AG09319 (cell line): ENCODE results near the gene DHRS1.

Experiments
- DNase-seq: peaks from one replicate; pipeline ENCODE4 v3.0.0-alpha.2; 2010; ENCODE audit warnings: low read depth; ENCODE audit errors: extremely low read depth
- TF ChIP-seq, protein P1 (sequence below): IDR thresholded peaks from 2 replicates; pipeline ENCODE4 v1.5.1; 2011; ENCODE audit warnings: low read depth, mild to moderate bottlenecking, inconsistent platforms, low read length, moderate library complexity

DHRS1 gene

DNA sequence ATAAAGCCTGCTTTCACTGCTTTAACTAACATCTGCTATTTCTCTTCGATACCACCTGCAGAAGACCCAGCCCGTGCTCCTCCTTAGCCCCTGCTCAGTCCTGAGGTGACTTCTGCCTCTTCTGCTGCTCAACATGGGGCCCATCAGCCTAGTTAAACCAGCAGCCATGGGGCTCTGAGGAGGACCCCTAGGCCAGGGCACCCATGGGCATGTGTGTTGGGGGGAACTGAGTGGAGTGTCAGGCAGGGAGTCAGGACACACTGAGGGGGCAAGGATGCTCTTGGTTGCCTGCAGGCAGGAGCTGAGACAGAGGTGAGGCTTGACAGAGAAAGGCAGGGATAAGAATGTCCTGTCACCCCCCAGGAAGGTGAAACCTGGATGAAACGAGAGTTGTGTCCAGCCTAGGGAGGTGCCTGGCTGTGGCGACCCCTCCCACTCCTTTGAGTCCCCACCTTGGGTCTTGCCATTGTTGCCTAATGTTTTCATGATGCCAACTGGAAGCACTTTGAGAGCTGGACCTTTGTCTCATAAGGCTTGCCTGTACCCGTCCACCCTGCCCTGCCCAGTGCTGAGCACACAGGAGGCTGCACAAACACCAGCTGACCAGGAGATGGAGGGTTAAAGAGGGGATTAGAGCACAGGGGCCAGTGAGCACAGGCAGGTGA is 15.7 kb downstream of the DHRS1 start:
- TF ChIP-seq, protein P1, sequence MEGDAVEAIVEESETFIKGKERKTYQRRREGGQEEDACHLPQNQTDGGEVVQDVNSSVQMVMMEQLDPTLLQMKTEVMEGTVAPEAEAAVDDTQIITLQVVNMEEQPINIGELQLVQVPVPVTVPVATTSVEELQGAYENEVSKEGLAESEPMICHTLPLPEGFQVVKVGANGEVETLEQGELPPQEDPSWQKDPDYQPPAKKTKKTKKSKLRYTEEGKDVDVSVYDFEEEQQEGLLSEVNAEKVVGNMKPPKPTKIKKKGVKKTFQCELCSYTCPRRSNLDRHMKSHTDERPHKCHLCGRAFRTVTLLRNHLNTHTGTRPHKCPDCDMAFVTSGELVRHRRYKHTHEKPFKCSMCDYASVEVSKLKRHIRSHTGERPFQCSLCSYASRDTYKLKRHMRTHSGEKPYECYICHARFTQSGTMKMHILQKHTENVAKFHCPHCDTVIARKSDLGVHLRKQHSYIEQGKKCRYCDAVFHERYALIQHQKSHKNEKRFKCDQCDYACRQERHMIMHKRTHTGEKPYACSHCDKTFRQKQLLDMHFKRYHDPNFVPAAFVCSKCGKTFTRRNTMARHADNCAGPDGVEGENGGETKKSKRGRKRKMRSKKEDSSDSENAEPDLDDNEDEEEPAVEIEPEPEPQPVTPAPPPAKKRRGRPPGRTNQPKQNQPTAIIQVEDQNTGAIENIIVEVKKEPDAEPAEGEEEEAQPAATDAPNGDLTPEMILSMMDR: no peak
- no peak for DNase-seq

DNA sequence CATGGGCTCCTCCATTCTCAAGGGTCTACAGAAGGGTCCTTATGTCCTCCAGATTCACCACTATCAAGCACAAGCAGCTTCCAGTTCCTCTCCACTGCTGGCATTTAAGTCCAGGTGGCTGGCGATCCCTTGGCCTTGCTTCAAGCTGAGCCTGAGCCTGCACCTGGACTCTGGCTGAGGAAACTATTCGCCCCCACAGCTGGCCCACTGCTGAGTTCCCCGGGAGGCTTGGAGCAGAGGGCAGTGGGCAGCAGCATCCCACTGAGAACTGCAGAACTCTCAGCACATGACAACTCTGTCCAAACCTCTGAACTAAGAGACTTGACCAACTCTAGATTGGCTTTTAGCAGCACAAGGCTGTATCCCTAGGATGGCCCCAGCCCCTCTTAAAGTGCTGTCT is 16.8 kb downstream of the DHRS1 start:
- TF ChIP-seq, protein P1: no peak
- no peak for DNase-seq

DNA sequence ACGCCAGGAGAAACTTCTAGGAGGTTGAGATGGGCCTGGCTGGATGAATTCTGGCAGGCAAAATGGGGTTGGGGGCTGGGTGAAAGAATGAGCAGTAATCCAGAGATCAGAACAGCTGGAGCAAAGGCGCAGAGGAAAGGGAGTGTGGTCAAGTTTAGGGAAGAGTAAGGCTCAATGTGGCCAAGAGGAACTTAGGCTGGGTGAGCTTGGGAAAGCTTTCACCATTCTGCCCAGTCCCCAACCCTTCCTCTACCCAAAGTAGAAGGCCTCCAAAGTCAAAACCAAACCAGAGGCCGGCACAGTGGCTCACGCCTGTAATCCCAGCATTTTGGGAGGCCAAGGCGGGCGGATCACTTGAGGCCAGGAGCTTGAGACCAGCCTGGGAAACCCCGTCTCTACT is 17.9 kb downstream of the DHRS1 start:
- TF ChIP-seq, protein P1: no peak
- DNase-seq: no peak

DNA sequence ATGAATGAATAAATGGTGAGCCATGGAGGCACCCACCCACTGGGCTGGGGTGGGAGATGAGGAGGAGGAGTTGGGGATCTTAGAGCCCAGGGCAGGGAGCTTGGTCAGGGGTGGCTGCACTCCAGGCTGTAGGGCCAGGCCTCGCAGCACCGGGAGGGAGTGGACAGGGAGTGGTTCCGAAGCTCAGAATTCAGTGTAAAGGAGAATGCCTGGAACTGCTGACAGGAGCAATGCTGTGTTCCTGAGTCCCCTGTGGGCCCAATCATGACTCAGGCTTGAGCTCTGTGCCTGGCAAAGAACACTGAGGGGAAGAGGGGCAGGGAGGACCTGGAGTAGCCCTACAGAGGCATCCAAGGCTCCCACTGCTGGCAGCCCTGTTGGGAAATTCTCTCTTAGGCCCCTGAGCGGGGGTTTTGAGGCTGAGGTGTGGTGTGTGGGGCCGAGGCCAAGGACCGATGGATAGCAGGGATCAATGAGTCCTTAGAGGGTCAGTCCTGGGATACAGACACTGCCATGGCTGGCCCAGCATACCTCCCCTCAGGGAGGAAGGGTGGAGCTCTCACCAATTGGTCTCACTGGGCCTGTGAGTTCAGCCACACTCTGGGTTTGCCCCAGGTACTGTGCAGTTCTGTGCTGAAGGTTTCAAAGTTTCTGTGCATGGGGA is 18.7 kb downstream of the DHRS1 start:
- no peak for DNase-seq
- TF ChIP-seq, protein P1: no peak

DNA sequence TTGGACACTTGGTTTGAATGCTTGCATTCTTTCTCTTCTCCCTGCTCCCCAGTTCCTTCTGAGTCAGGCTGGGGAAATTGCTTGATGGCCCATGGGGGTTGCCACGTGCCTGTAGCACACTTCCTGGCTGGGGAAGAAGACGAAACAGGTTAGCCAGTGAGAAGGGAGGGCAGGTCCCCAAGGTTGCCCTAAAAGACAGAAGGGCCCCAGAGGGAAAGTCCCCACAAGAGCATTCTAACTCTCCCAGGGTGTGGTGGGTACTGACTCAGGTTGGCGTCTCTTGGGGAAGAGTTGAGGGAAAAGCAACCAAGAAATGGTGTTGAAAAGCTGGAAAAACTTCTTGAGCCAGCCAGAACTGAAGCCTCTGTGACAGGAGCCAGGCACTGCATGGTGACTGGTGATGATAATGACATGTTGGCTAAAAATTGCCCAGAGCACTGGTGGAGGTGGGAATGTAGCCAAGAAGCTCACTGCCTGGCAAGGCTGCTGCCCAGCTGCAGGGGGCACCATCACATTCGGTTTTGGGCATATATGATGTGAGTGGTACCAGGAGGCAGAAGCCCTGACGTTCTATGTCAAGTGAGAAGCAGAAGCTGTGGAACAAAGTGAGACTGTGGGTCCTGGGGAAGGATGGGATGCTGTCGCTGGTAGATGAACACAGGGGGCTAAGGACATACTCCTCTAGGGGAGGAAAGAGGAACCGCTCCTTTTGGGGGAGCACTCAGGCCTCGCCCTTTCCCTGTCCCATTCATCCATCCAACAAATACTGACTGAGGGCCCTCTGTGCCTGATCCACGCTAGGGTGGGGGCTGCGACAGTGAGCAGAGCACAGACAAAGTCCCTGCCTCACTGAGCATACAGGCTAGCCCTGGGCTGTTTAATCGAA is 20.0 kb downstream of the DHRS1 start:
- TF ChIP-seq, protein P1: peak; percentile 14
- DNase-seq: no peak

DNA sequence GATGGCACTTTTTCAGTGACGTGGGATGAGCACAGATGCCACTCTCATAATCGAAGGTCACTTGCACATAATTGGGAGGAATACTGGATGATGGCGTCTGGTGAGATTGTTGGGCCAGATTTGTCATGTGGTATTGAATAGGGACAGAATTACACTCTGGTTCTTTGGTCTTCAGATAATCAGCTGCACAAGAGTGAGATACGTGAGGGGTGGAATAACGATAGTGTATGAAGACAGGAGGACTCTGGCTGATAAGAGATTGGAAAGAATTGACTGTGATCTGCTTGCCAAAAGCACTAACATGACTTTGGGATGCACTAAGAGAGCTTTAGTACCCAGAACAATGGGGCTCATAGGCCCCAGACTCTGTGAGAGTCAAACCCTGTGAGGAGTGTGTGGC is 21.2 kb downstream of the DHRS1 start:
- TF ChIP-seq, protein P1: no peak
- no peak for DNase-seq
